Pancreas (tissue), 10 donors: ENCODE data around the gene RAET1G. TPM values are rescaled to one million over a fixed set of nuclear protein-coding genes. Genes with fewer than 3 reads are reported as not detected.
"Not testable (repeated sequence)": the region's sequence is repeated elsewhere in the genome, so short reads cannot be mapped to it uniquely, and the experiment has no call there.

Experiments
- ATAC-seq, 4 donors: fragments of 200-7000 bp; cut with Tn5 transposase; one replicate each; pipeline versions ENCODE4 v1.8.0 to v1.9.1; 2020; ENCODE audit warnings: mild to moderate bottlenecking in 4 of 4, moderate library complexity in 4 of 4
- DNase-seq, 6 donors: peaks; one replicate each; pipeline ENCODE4 v3.0.0-alpha.2; 2020
- FAIRE-seq: peaks from 2 replicates; lab custom pipeline; 2012; peaks lifted over from hg19 to GRCh38; lab: Jason Lieb, UNC
- H3K27ac ChIP-seq, 4 donors: fragments of 200-600 bp; sonication (generic); 1 replicate in 3 of 4; 2 replicates in 1 of 4; pipeline versions ENCODE4 v1.5.0 to v1.8.0; 2020
- H3K27me3 ChIP-seq, 4 donors: fragments of 200-600 bp; one replicate each; pipeline ENCODE4 v1.8.0; 2021
- H3K36me3 ChIP-seq, 3 donors: fragments of 200-600 bp; sonication (generic) in 1 of 3; one replicate each; pipeline versions ENCODE4 v1.5.0 to v1.8.0; 2020 to 2021
- H3K4me1 ChIP-seq, 3 donors: fragments of 200-600 bp; one replicate each; pipeline ENCODE4 v1.8.0; 2021
- H3K4me3 ChIP-seq, 4 donors: fragments of 200-600 bp; sonication (generic) in 2 of 4; one replicate each; pipeline versions ENCODE4 v1.5.0 to v1.8.0; 2020 to 2021
- H3K9me3 ChIP-seq, 4 donors: fragments of 200-600 bp; one replicate each; pipeline ENCODE4 v1.8.0; 2021
- CTCF ChIP-seq, 4 donors: fragments of 200-600 bp; sonication (generic) in 3 of 4; IDR thresholded peaks; one replicate each; pipeline versions ENCODE4 v1.5.0 to v1.8.0; 2021; ENCODE audit warnings: antibody characterized with exemption in 4 of 4
- WGBS, 2 donors: extraction: QIAGEN DNeasy Blood & Tissue Kit; methylation state at CpG; one replicate each; pipeline ENCODE4 v1.1.7; 2013; 5-methylcytosine and 5-hydroxymethylcytosine counted together
- intact Hi-C, 3 donors: fragments of 100-400 bp; cut with DNase I; formaldehyde crosslinking; loops; one replicate each; pipeline versions ENCODE4 v1.11.1 to v1.14.2; 2022
- polyA plus RNA-seq, 2 donors: library from polyadenylated mRNA; stranded (reverse); fragments of 200-250 nt; gene quantifications; one replicate each; pipeline ENCODE4 v1.2.3, GENCODE V29; 2013
- total RNA-seq, 6 donors: library from RNA; stranded (reverse); fragmentation: NEBNext Ultra II Directional in 4 of 6; extraction: Animal tissue kit (Norgen Biotek cat#: 25700) in 4 of 6; gene quantifications; one replicate each; pipeline versions ENCODE4 v1.2.1 to v1.2.4, GENCODE V29; 2021 to 2023
- donor health status: healthy with polysubstance abuse.
- donor health status: DM: no; HTN: no; CAD: no; lungs with moderate emphysema.
- donor health status: DM: no; HTN: no; CAD: no.
- donor health status: control.
- donor health status: control.
- donor health status: Bipolar disorder and iron deficiency.
- donor health status: DM: yes; HTN: yes; CAD: no.
- donor health status: DM: no; HTN: no; CAD: no.
- donor health status: DM: no; HTN: no; CAD: no.
- donor health status: DM: yes; HTN: yes; CAD: no.

The RAET1G gene
- total and polyA plus RNA-seq, 8 donors, result 0.30 to 0.31 TPM; not detected in 6

GRCh38 chr6:149940672-149940982 lies 17.7 kb upstream of the RAET1G start:
- TF ChIP-seq CTCF (IDR thresholded peaks at IDR 0.05), result no peak
- Histone ChIP-seq H3K9me3 (no peaks in the 10 kb centered on the region), H3K27me3 (peaks cover 0 to 29% (median 9%) of the 10 kb centered on the region in 4 donors), H3K4me1 (peaks cover 0 to 12% (median 9%) of the 10 kb centered on the region in 3 donors), H3K36me3 (no peaks in the 10 kb centered on the region), H3K27ac (no peak overlapping the region), H3K4me3 (no peak overlapping the region)
- DNase-seq (peak in 1 of 6 donors; percentile 36), ATAC-seq (no peak), FAIRE-seq (no peak)
- intact Hi-C loops, result no loop called here
- WGBS, 2 donors, result 33 to 48% methylated on average over 6 of the region's 6 CpGs

- 18 to 25% methylated on average over 6 of the region's 6 CpGs for WGBS, 2 donors
- H3K27ac ChIP-seq, result no peak overlapping the region
- no peak for TF ChIP-seq CTCF (IDR thresholded peaks at IDR 0.05)
- DNase-seq (peak in 1 of 6 donors; percentile 15), ATAC-seq (no peak), FAIRE-seq (no peak)
- H3K9me3 ChIP-seq, result no peaks in the 10 kb centered on the region
- peaks cover 0 to 31% (median 9%) of the 10 kb centered on the region in 4 donors for H3K27me3 ChIP-seq
- peaks cover 0 to 12% (median 9%) of the 10 kb centered on the region in 3 donors for H3K4me1 ChIP-seq
- intact Hi-C loops, result loop anchor here in 1 of 3 donors (5.0 kb wide), 1 partner anchor 67 kb away; no protein-coding TSS in a partner anchor
- no peak overlapping the region for H3K4me3 ChIP-seq
- H3K36me3 ChIP-seq, result no peaks in the 10 kb centered on the region
Observed at GRCh38 chr6:149939909-149940671, 17.2 kb upstream of the RAET1G start.

GRCh38 chr6:149939356-149939648 lies 16.4 kb upstream of the RAET1G start:
- ATAC-seq, result no peak
- no peak overlapping the region for H3K27ac ChIP-seq
- FAIRE-seq, result no peak
- DNase-seq, result no peak
- 28 to 29% methylated on average over 5 of the region's 5 CpGs for WGBS, 2 donors
- TF ChIP-seq CTCF (IDR thresholded peaks at IDR 0.05), result no peak
- peaks cover 0 to 37% (median 9%) of the 10 kb centered on the region in 4 donors for H3K27me3 ChIP-seq
- no peaks in the 10 kb centered on the region for H3K36me3 ChIP-seq
- H3K9me3 ChIP-seq, result no peaks in the 10 kb centered on the region
- H3K4me1 ChIP-seq, result peaks cover 0 to 12% (median 9%) of the 10 kb centered on the region in 3 donors
- intact Hi-C loops, result loop anchor here in 1 of 3 donors (5.0 kb wide), 1 partner anchor 68 kb away; no protein-coding TSS in a partner anchor
- peak overlapping the region in 1 of 4 donors; percentile 58 for H3K4me3 ChIP-seq

GRCh38 chr6:149938571-149939355 lies 15.8 kb upstream of the RAET1G start:
- TF ChIP-seq CTCF (IDR thresholded peaks at IDR 0.05), result no peak
- peaks cover 0 to 12% (median 9%) of the 10 kb centered on the region in 3 donors for H3K4me1 ChIP-seq
- FAIRE-seq, result no peak
- peaks cover 0 to 37% (median 9%) of the 10 kb centered on the region in 4 donors for H3K27me3 ChIP-seq
- ATAC-seq, result peak in 1 of 4 donors; percentile 8
- intact Hi-C loops, result loop anchor here in 1 of 3 donors (5.0 kb wide), 1 partner anchor 69 kb away; no protein-coding TSS in a partner anchor
- 1% methylated on average over 55 to 58 of the region's 58 CpGs for WGBS, 2 donors
- H3K4me3 ChIP-seq, result peak overlapping the region in 3 of 4 donors; percentile 36 to 58 (median 44)
- DNase-seq, result peak in 2 of 6 donors; percentile 35 to 70
- no peaks in the 10 kb centered on the region for H3K9me3 ChIP-seq
- no peaks in the 10 kb centered on the region for H3K36me3 ChIP-seq
- H3K27ac ChIP-seq, result no peak overlapping the region

DNA sequence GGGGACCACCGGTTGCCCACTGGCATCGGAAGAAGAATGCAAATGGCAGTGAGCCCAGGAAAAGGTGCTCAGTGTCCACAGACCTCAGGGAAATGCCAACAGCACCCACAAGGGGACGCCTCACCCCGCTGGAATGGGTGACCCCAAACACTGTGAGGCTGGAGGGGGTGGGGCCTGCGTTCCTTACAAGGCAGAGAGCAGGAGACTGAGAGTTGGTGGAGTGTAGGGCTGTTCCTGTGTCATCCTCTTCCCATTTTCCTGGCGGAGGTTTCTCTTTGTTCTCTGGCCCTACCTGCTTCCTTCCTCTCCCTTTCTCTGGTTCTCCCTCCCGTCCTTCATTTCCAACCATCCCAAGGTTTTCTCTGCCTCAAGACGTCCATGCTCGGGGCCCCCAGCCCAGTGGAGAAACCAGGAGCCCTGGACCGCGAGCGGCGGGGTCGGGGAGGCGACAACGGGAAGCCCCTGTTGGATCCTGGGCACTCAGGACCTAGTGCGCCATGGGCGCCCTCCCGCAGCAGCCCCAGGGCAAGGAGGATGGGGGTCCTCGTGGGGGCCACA lies 15.2 kb upstream of the RAET1G start:
- intact Hi-C loops, result loop anchor here in 1 of 3 donors (5.0 kb wide), 1 partner anchor 69 kb away; no protein-coding TSS in a partner anchor
- peaks cover 0 to 37% (median 9%) of the 10 kb centered on the region in 4 donors for H3K27me3 ChIP-seq
- H3K27ac ChIP-seq, FAIRE-seq, H3K36me3 ChIP-seq, DNase-seq, H3K9me3 ChIP-seq: not testable (repeated sequence)
- H3K4me3 ChIP-seq, result peak overlapping the region in 3 of 4 donors; percentile 36 to 58 (median 44)
- peaks cover 0 to 12% (median 9%) of the 10 kb centered on the region in 3 donors for H3K4me1 ChIP-seq
- WGBS, 2 donors, result 1 to 3% methylated on average over 15 of the region's 20 CpGs
- peak in 3 of 4 donors; percentile 32 to 64 (median 37) for ATAC-seq
